SU-DHL-6 (cell line): ENCODE results near the gene RIPK3.

Experiments used
- H2AFZ ChIP-seq: fragments of 200-600 bp; sonication (generic); 2 replicates; pipeline ENCODE4 v1.6.1; 2014; ENCODE audit warnings: low read depth, mild to moderate bottlenecking, moderate library complexity, mixed read lengths, antibody characterized with exemption, low read length; ENCODE audit not compliant: severe bottlenecking
- H3F3A ChIP-seq: fragments of 200-600 bp; shearing (Covaris generic); 2 replicates; pipeline ENCODE4 v1.6.0; 2016; ENCODE audit warnings: antibody characterized with exemption, mild to moderate bottlenecking; ENCODE audit not compliant: insufficient read depth
- H3K27ac ChIP-seq: fragments of 200-600 bp; sonication (generic); 2 replicates; pipeline ENCODE4 v1.5.1; 2016; ENCODE audit warnings: low read depth, mild to moderate bottlenecking, low read length, moderate library complexity, mixed read lengths
- H3K27me3 ChIP-seq: fragments of 200-600 bp; sonication (generic), shearing (Covaris generic); 2 replicates; pipeline ENCODE4 v1.6.0; 2014; ENCODE audit warnings: mild to moderate bottlenecking, low read length
- H3K36me3 ChIP-seq: fragments of 200-600 bp; sonication (generic); 2 replicates; pipeline ENCODE4 v1.6.1; 2014; ENCODE audit warnings: mild to moderate bottlenecking, low read length, mixed read lengths
- H3K4me2 ChIP-seq: fragments of 300-600, 200-600 bp; shearing (Covaris generic), sonication (generic); 2 replicates; pipeline ENCODE4 v1.6.0; 2014; ENCODE audit warnings: low read length, low read depth, mild to moderate bottlenecking; ENCODE audit not compliant: poor library complexity, severe bottlenecking
- H3K4me3 ChIP-seq: fragments of 200-600 bp; sonication (generic); 2 replicates; pipeline ENCODE4 v1.5.1; 2014; ENCODE audit warnings: antibody characterized with exemption, low read length, mild to moderate bottlenecking, mixed read lengths; ENCODE audit not compliant: insufficient read depth, poor library complexity, severe bottlenecking
- H3K79me2 ChIP-seq: fragments of 200-600 bp; sonication (generic); 2 replicates; pipeline ENCODE4 v1.6.1; 2014; ENCODE audit warnings: mild to moderate bottlenecking, low read length, moderate library complexity; ENCODE audit not compliant: insufficient read depth
- H3K9ac ChIP-seq: fragments of 200-600 bp; sonication (generic); 2 replicates; pipeline ENCODE4 v1.7.0; 2014; ENCODE audit warnings: mild to moderate bottlenecking, low read length
- H3K9me2 ChIP-seq: fragments of 200-600 bp; sonication (generic); replicated peaks from 2 replicates; pipeline ENCODE4 v1.6.1; 2014; ENCODE audit warnings: low read length; ENCODE audit not compliant: insufficient read depth
- H3K9me3 ChIP-seq: fragments of 200-600 bp; sonication (generic); 2 replicates; pipeline ENCODE4 v1.6.1; 2014; ENCODE audit warnings: low read length, mixed read lengths; ENCODE audit not compliant: insufficient read depth
- H4K20me1 ChIP-seq: fragments of 200-600 bp; sonication (generic); 2 replicates; pipeline ENCODE4 v1.6.1; 2014; ENCODE audit warnings: low read depth, mild to moderate bottlenecking, antibody characterized with exemption, low read length, moderate library complexity, mixed read lengths
- CTCF ChIP-seq: fragments of 200-600 bp; sonication (generic); IDR thresholded peaks from one replicate; pipeline ENCODE4 v1.5.1; 2017; ENCODE audit warnings: antibody characterized with exemption, mild to moderate bottlenecking, low read length, moderate library complexity; ENCODE audit not compliant: insufficient read depth, poor library complexity, severe bottlenecking
- EZH2phosphoT487 ChIP-seq: fragments of 200-600 bp; sonication (generic), shearing (Covaris generic); conservative IDR thresholded peaks from 2 replicates; pipeline ENCODE4 v1.6.1; 2018; ENCODE audit warnings: mild to moderate bottlenecking, antibody characterized with exemption, low read length, moderate library complexity, mixed read lengths

RIPK3 gene

GRCh38 chr14:24338843-24339242, 948 bp downstream of the RIPK3 start:
- Histone ChIP-seq H3K79me2 (no peaks in the 10 kb centered on the region), H3K27me3 (no peaks in the 10 kb centered on the region), H3K4me2 (no peak overlapping the region), H3K9me3 (no peaks in the 10 kb centered on the region), H2AFZ (no peak overlapping the region), H3K36me3 (no peaks in the 10 kb centered on the region), H3K4me3 (no peak overlapping the region), H3F3A (no peaks in the 10 kb centered on the region), H3K9ac (no peak overlapping the region), H4K20me1 (no peaks in the 10 kb centered on the region), H3K9me2 (no peaks in the 10 kb centered on the region), H3K27ac (no peak overlapping the region)
- no peak for TF ChIP-seq EZH2phosphoT487
- no peak for TF ChIP-seq CTCF

- Histone ChIP-seq H3K9me2 (no peaks in the 10 kb centered on the region), H3K9ac (no peak overlapping the region), H3K4me3 (no peak overlapping the region), H3F3A (no peaks in the 10 kb centered on the region), H3K27ac (no peak overlapping the region), H3K4me2 (no peak overlapping the region), H2AFZ (no peak overlapping the region), H4K20me1 (no peaks in the 10 kb centered on the region), H3K79me2 (no peaks in the 10 kb centered on the region), H3K27me3 (no peaks in the 10 kb centered on the region), H3K9me3 (no peaks in the 10 kb centered on the region), H3K36me3 (no peaks in the 10 kb centered on the region)
- TF ChIP-seq EZH2phosphoT487 (no peak), CTCF (no peak)
Observed at GRCh38 chr14:24337824-24338175, 2.0 kb downstream of the RIPK3 start.

- H4K20me1 ChIP-seq, result no peaks in the 10 kb centered on the region
- no peaks in the 10 kb centered on the region for H3K79me2 ChIP-seq
- H3K4me2 ChIP-seq, result no peak overlapping the region
- no peaks in the 10 kb centered on the region for H3K27me3 ChIP-seq
- no peak for TF ChIP-seq CTCF
- no peaks in the 10 kb centered on the region for H3F3A ChIP-seq
- no peaks in the 10 kb centered on the region for H3K9me2 ChIP-seq
- H2AFZ ChIP-seq, result no peak overlapping the region
- H3K27ac ChIP-seq, result no peak overlapping the region
- no peak overlapping the region for H3K9ac ChIP-seq
- H3K36me3 ChIP-seq, result no peaks in the 10 kb centered on the region
- H3K9me3 ChIP-seq, result no peaks in the 10 kb centered on the region
- no peak overlapping the region for H3K4me3 ChIP-seq
Observed at GRCh38 chr14:24337144-24337823, 2.5 kb downstream of the RIPK3 start.
